ENCODE data around the gene UIMC1.
"Not testable (repeated sequence)": the region's sequence is repeated elsewhere in the genome, so short reads cannot be mapped to it uniquely, and the experiment has no call there.

UIMC1 gene
- total RNA-seq: 56.7 to 78.6 (median 64.4) reads per million in 9 experiments

DNA sequence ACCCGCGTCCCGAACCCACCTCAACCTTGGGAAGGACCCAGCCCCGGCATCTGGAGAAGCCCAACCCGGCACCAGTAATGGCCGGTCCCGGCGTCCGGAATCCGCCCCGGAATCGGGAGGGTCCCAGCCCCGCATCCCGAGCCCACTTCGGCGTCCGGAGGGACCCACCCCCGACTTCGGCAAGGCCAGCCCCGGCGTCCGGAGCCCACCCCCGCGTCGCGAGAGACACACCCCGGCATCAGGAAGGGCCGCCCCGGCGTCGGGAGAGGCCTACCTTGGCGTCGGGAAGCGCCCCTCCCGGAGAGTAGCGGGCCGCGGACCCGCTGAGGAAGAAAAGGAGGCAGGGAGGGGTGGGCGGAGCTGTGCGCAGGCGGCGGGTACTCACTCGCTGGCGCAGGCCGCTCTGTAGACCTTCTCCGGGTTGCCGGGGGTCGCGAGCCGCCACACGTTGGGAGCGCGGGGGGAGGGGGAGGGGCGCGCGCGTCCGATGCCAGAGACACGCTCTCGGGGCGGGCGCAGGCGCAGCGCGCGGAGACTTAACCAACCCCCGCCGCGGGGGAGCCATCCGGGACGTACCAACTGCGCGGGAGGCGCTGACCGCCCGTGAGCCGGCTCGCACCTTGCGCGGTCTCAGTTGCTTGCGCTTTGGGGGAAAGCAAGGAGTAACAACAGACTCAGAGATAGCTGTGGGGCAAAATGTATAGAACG is at the start of gene UIMC1:
Gene UIMC1, minus strand, starts transcription at position 515 of the 708 bp plus-strand sequence. CDS start 24,164 bp downstream, outside the sequence.
- peak; percentile 86 for ATAC-seq (replicated peaks)
- no peaks in the 10 kb centered on the region for H3K27me3 Mint-ChIP-seq
- peaks cover 22% of the 10 kb centered on the region for H3K36me3 Mint-ChIP-seq (ENCODE audit: insufficient read depth)
- peaks cover 22 to 31% of the 10 kb centered on the region in 2 donors for H3K4me1 Mint-ChIP-seq (ENCODE audit: low read depth in 2 of 2)
- peak within 1 kb of the TSS; percentile 94 to 96 for H3K27ac Mint-ChIP-seq
- peak within 1 kb of the TSS; percentile 96 to 98 for H3K4me3 Mint-ChIP-seq
- DNase-seq: peak; percentile 90 to 92 (median 92)
- H3K9me3 Mint-ChIP-seq: no peaks in the 10 kb centered on the region

DNA sequence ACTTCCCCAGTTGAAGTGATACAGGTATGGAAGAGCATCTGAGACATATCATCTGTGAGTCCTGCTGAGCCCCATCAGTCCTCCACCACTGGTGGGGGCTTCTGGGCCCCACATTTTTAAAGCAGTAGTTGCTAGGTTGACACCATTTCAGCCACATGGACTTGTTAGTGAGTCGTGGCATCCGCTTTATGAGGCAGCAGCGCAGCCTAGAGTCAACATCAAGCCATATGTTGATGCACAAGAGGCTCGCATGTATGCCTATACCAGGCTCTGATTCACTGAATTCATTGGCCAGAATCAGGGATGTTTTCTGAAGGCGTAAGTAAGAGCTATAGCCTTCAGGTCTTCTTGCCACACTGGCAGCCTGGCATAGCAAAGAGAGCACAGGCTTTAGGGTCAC is 42.7 kb upstream of the UIMC1 start:
- Mint-ChIP-seq H3K27ac (no peak overlapping the region), H3K27me3 (no peaks in the 10 kb centered on the region), H3K36me3 (ENCODE audit: insufficient read depth) (peaks cover 71% of the 10 kb centered on the region), H3K4me1 (ENCODE audit: low read depth in 2 of 2) (no peaks in the 10 kb centered on the region), H3K4me3 (no peak overlapping the region), H3K9me3 (no peaks in the 10 kb centered on the region)
- ATAC-seq (replicated peaks) (no peak), DNase-seq (no peak)

DNA sequence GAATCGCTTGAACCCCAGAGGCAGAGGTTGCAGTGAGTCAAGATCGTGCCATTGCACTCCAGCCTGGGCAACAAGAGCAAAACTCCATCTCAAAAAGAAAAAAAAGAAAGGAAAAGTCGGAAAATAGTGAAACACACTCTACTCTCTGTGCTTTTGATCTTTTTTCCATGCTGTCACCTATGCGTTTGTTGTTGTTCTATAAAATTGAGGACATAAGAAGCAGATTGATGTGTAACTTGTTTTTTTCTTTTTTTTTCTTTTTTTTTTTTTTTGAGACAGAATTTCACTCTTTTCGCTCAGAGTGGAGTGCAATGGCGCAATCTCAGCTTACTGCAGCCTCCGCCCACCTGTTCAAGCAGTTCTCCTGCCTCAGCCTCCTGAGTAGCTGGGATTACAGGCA is 42.0 kb upstream of the UIMC1 start:
- H3K36me3 Mint-ChIP-seq (ENCODE audit: insufficient read depth): peaks cover 77% of the 10 kb centered on the region
- not testable (repeated sequence) for H3K4me1 Mint-ChIP-seq (ENCODE audit: low read depth in 2 of 2); ATAC-seq (replicated peaks)

DNA sequence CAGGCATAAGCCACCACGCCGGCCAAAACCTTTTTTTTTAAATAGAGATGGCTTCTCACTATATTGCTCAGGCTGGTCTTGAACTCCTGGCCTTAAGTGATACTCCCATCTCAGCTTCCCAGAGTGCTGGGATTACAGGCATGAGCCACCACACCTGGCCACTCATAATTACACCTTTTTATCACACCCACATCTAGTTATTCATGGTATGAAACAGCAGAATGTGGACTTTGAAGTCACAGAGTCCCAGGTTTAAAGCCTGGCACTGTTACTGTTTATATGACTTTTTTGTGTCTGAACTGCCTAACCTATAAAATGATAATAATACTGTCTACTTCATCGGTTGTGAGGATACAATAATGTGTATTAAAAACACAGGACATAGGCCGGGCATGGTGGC is 39.1 kb upstream of the UIMC1 start:
- Mint-ChIP-seq H3K9me3 (no peaks in the 10 kb centered on the region), H3K27ac (no peak overlapping the region), H3K27me3 (no peaks in the 10 kb centered on the region), H3K4me1 (ENCODE audit: low read depth in 2 of 2) (no peaks in the 10 kb centered on the region), H3K4me3 (no peak overlapping the region), H3K36me3 (ENCODE audit: insufficient read depth) (peaks cover 62% of the 10 kb centered on the region)
- ATAC-seq (replicated peaks) (no peak), DNase-seq (no peak)

More for the DNA sequence above, 42.0 kb upstream of the UIMC1 start:
- DNase-seq, H3K27ac Mint-ChIP-seq, H3K27me3 Mint-ChIP-seq, H3K9me3 Mint-ChIP-seq, H3K4me3 Mint-ChIP-seq: not testable (repeated sequence)

DNA sequence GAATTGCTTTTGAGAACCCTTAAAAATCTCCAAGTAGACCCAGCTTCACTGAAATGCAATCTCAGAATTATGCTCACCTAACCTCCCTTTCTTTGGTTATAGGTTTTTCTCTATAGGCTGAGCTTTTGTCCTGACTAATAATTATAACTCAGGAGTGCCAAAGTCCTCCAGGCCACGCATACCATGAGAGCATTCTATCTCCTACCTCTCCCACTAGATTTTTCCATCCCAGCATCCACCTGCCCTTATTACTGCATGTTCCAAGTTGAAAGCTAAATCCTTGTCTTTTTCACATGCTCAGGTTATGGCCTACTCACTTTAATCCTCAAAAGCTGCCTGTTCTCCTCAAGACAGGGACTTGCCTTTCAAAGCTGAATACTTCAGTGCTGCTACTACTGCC is 38.1 kb upstream of the UIMC1 start:
- Mint-ChIP-seq H3K9me3 (no peaks in the 10 kb centered on the region), H3K27ac (no peak overlapping the region), H3K4me3 (no peak overlapping the region), H3K4me1 (ENCODE audit: low read depth in 2 of 2) (no peaks in the 10 kb centered on the region), H3K36me3 (ENCODE audit: insufficient read depth) (peaks cover 60% of the 10 kb centered on the region), H3K27me3 (no peaks in the 10 kb centered on the region)
- ATAC-seq (replicated peaks) (no peak), DNase-seq (no peak)

DNA sequence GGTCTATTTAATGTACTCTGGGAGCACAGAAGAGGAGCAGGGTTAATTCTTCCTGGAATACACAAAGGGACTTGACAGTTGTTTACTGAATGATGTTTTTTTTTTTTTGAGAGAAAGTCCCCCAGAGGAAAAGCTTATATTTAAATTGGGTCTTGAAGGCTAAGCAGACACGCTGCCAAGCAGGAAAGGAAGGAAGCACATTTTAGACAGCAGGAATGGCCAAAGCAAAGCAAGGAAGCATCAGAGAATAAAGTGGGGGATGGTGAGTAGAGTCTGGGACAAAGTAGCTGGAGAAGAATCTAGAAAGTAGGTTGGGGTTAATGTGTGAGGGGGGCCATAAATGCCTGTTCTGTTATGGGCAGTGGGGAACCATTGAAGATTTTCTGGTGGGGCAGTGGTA is 37.4 kb upstream of the UIMC1 start:
- Mint-ChIP-seq H3K36me3 (ENCODE audit: insufficient read depth) (peaks cover 53% of the 10 kb centered on the region), H3K4me1 (ENCODE audit: low read depth in 2 of 2) (no peaks in the 10 kb centered on the region), H3K4me3 (no peak overlapping the region), H3K9me3 (no peaks in the 10 kb centered on the region), H3K27me3 (no peaks in the 10 kb centered on the region), H3K27ac (peak overlapping the region; percentile 2 to 67)
- DNase-seq (no peak), ATAC-seq (replicated peaks) (no peak)

DNA sequence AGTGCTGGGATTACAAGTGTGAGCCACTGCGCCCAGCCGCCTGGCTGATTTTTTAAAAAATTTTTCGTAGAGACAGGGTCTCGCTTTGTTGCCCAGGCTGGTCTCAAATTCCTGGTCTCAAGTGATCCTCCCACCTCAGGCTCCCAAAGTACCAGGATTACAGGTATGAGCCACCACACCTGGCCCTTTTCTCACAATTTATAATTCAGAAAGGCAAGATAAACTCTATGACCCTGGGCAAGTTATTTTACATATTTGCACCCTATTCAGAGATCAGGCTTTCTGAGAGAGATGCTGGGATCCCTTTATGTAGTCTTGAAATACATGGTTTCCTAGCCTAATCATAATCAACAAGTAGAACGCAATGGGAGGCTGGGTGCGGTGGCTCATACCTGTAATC is 36.5 kb upstream of the UIMC1 start:
- H3K4me3 Mint-ChIP-seq: no peak overlapping the region
- H3K27me3 Mint-ChIP-seq: no peaks in the 10 kb centered on the region
- H3K27ac Mint-ChIP-seq: peak overlapping the region in 1 of 2 donors; percentile 67
- ATAC-seq (replicated peaks) (no peak), DNase-seq (no peak)
- H3K36me3 Mint-ChIP-seq (ENCODE audit: insufficient read depth): peaks cover 48% of the 10 kb centered on the region
- no peaks in the 10 kb centered on the region for H3K4me1 Mint-ChIP-seq (ENCODE audit: low read depth in 2 of 2)
- H3K9me3 Mint-ChIP-seq: no peaks in the 10 kb centered on the region

DNA sequence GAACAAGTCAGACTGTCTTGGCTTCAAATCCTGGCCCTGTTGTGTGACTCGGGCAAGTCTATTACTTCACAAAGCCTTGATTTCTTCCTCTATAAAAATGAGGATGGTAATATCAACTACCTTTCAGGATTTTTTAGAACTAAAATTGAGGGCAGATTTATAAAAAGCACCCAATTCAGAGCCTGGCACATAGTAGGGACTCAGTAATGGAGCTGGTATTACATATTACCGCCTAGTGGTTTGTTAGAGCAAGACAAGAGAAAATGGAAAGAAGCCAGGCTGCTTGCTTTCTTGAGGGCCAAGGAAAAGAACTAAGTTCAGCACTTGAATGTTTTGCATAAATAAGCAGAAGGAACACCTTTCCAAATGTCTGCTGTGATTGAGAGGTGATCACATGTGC is 35.4 kb upstream of the UIMC1 start:
- Mint-ChIP-seq H3K27ac (peak overlapping the region in 1 of 2 donors; percentile 63), H3K4me1 (ENCODE audit: low read depth in 2 of 2) (no peaks in the 10 kb centered on the region), H3K4me3 (no peak overlapping the region), H3K9me3 (no peaks in the 10 kb centered on the region), H3K36me3 (ENCODE audit: insufficient read depth) (peaks cover 36% of the 10 kb centered on the region), H3K27me3 (no peaks in the 10 kb centered on the region)
- ATAC-seq (replicated peaks) (no peak), DNase-seq (no peak)

DNA sequence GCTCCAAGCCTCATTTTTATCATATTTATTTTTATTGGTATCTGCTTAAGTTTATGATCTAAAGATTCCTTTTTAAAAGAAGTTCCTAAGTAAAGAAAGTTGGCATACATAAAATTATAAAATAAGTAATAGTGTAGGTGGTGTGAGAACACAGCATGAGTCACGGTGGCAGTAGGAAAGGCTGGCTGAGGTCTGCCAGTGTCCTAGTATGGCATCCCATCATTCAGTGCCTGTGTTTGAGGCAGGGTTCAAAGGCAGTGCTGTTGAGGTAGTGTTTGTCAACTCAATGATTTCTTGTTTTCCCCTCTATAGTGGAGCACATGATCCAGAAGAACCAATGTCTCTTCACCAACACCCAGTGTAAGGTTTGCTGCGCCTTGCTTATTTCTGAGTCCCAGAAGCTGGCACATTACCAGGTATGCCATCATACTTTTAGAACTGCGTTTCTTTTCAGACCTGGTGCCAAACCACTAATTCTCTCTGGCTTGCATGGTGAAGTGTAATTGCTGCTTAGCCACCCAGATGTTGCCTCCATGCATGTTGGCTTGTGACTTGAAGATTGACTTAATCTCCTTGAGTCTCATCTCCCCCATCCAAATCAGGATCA is 34.3 kb upstream of the UIMC1 start:
- no peak for ATAC-seq (replicated peaks)
- H3K27ac Mint-ChIP-seq: no peak overlapping the region
- H3K9me3 Mint-ChIP-seq: no peaks in the 10 kb centered on the region
- peaks cover 32% of the 10 kb centered on the region for H3K36me3 Mint-ChIP-seq (ENCODE audit: insufficient read depth)
- no peak for DNase-seq
- H3K4me1 Mint-ChIP-seq (ENCODE audit: low read depth in 2 of 2): peaks cover 1 to 7% of the 10 kb centered on the region in 2 donors
- H3K4me3 Mint-ChIP-seq: no peak overlapping the region
- no peaks in the 10 kb centered on the region for H3K27me3 Mint-ChIP-seq

DNA sequence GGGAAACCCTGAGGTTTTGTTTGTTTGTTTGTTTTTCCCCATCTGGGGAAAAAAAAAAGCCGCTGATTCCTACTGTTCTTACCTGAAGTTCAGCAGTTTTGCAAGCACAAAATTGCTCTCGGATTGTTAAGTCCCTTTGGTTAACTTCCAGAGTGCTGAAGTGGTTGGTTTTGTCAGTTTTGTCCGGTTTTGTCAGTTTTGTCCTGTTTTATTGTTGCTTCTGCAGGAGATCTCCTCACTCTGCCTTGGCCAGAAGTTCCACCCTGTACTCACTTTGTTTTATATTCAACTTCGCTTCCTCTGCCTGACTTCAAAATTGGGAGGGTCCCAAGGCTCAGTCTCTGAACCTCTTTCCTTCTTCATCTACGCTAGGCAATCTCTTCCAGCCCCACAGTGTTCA is 30.3 kb upstream of the UIMC1 start:
- peaks cover 8 to 18% of the 10 kb centered on the region in 2 donors for H3K4me1 Mint-ChIP-seq (ENCODE audit: low read depth in 2 of 2)
- H3K4me3 Mint-ChIP-seq: no peak overlapping the region
- DNase-seq: no peak
- no peak overlapping the region for H3K27ac Mint-ChIP-seq
- no peak for ATAC-seq (replicated peaks)
- H3K36me3 Mint-ChIP-seq (ENCODE audit: insufficient read depth): peaks cover 14% of the 10 kb centered on the region
- H3K9me3 Mint-ChIP-seq: no peaks in the 10 kb centered on the region
- no peaks in the 10 kb centered on the region for H3K27me3 Mint-ChIP-seq

DNA sequence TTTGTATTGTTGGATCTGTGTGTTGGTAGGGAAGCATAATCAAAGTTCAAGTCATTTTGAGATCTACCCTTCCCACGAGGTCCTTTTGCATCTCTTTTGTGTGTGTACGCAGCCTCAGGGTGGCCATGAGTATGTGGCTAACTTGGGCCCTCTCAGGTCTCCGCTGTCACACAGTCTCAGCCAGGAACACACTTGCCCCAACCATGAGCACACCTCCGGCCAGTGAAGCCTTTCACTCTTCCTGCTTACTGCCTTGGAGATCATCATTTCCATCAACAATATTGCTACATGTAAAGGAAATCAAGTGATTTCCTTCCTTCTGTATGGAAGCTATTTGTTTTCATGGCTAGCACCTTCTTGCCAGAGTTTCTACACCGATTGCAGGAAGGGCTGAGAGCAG is 29.9 kb upstream of the UIMC1 start:
- DNase-seq: no peak
- H3K27ac Mint-ChIP-seq: peak overlapping the region in 1 of 2 donors; percentile 62
- H3K4me3 Mint-ChIP-seq: no peak overlapping the region
- no peaks in the 10 kb centered on the region for H3K9me3 Mint-ChIP-seq
- H3K4me1 Mint-ChIP-seq (ENCODE audit: low read depth in 2 of 2): peaks cover 9 to 21% of the 10 kb centered on the region in 2 donors
- peaks cover 13% of the 10 kb centered on the region for H3K36me3 Mint-ChIP-seq (ENCODE audit: insufficient read depth)
- no peaks in the 10 kb centered on the region for H3K27me3 Mint-ChIP-seq
- ATAC-seq (replicated peaks): no peak

DNA sequence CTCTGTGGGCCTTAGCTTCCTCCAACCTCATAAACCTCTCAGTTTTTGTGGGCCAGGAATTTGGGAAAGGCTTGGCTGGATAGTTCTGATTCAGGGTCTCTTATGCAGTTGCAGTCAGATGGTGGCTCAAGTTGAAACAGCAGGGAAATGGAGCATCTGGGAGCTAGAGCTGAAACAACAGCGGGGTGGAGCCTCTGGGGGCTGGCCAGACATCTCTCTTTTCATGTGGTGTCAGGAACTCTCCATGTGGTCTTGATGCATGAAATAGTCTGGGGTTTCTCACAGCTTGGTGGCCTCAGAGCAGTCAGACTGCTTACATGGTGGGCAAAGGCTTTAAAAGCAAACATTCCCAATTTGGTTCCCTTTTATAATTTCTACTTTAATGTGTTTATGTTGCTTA is 29.4 kb upstream of the UIMC1 start:
- Mint-ChIP-seq H3K4me1 (ENCODE audit: low read depth in 2 of 2) (peaks cover 10 to 25% of the 10 kb centered on the region in 2 donors), H3K27ac (peak overlapping the region in 1 of 2 donors; percentile 62), H3K36me3 (ENCODE audit: insufficient read depth) (peaks cover 15% of the 10 kb centered on the region), H3K9me3 (no peaks in the 10 kb centered on the region), H3K27me3 (no peaks in the 10 kb centered on the region), H3K4me3 (no peak overlapping the region)
- ATAC-seq (replicated peaks) (no peak), DNase-seq (no peak)

DNA sequence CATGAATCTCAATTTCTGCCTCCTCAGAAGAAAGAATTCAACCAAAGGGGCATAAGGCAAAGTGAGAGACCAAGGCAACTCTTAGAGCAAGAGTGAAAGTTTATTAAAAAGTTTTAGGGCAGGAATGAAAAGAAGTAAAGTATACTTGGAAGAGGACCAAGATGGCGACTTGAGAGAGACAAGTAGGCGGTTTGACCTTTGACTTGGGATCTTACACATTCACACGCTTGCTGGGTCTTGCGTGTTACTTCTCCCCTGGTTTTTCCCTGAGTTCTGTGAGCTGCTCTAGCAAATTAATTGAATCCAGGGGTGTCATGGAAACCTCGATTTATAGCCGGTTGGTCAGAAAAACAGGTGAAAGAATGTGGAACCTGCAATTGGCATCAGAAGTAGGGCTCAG is 22.9 kb upstream of the UIMC1 start:
- H3K4me3 Mint-ChIP-seq: no peak overlapping the region
- no peaks in the 10 kb centered on the region for H3K27me3 Mint-ChIP-seq
- no peak overlapping the region for H3K27ac Mint-ChIP-seq
- H3K36me3 Mint-ChIP-seq (ENCODE audit: insufficient read depth): peaks cover 20% of the 10 kb centered on the region
- ATAC-seq (replicated peaks) (no peak), DNase-seq (no peak)
- no peaks in the 10 kb centered on the region for H3K9me3 Mint-ChIP-seq
- peaks cover 12 to 26% of the 10 kb centered on the region in 2 donors for H3K4me1 Mint-ChIP-seq (ENCODE audit: low read depth in 2 of 2)

DNA sequence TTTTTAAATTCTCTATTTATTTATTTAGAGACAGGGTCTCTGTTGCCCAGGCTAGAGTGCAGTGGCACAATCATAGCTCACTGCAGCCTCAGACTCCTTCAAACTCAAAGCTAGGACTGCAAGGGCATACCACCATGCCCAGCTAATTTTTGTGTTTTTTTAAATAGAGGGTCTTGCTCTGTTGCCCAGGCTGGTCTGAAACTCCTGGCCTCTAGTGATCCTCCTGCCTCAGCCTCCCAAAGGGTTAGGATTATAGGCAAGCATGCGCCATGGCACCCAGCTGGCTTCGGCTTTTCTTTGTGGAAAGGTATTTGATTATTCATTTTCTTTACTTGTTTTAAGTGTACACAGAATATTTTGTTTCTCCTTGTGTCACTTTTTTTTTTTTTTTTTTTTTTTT is 21.1 kb upstream of the UIMC1 start:
- H3K36me3 Mint-ChIP-seq (ENCODE audit: insufficient read depth): peaks cover 31% of the 10 kb centered on the region
- no peak for DNase-seq
- no peaks in the 10 kb centered on the region for H3K27me3 Mint-ChIP-seq
- H3K27ac Mint-ChIP-seq: no peak overlapping the region
- H3K9me3 Mint-ChIP-seq: no peaks in the 10 kb centered on the region
- peaks cover 18 to 31% of the 10 kb centered on the region in 2 donors for H3K4me1 Mint-ChIP-seq (ENCODE audit: low read depth in 2 of 2)
- no peak for ATAC-seq (replicated peaks)
- H3K4me3 Mint-ChIP-seq: no peak overlapping the region
